GM23338 (cell line): ENCODE results near the gene ABCB11. TPM values are rescaled to one million over a fixed set of nuclear protein-coding genes. Genes with fewer than 3 reads are reported as not detected.

ENCODE experiments used
- ATAC-seq: fragments of 200-7000 bp; cut with Tn5 transposase; 3 replicates; pipeline ENCODE4 v1.9.1; 2020
- DNase-seq: peaks from one replicate; pipeline ENCODE4 v3.0.0-alpha.2; 2015; ENCODE audit warnings: low spot score
- H2AFZ ChIP-seq: fragments of 200-600 bp; sonication (generic); 2 replicates; pipeline ENCODE4 v1.8.0; 2016; ENCODE audit warnings: antibody characterized with exemption, mild to moderate bottlenecking, moderate library complexity
- H3F3A ChIP-seq: fragments of 200-600 bp; sonication (generic); replicated peaks from 2 replicates; pipeline ENCODE4 v1.8.0; 2017; ENCODE audit warnings: antibody characterized with exemption, mixed run types, low read depth
- H3K27ac ChIP-seq: fragments of 200-600 bp; sonication (generic); 2 replicates; pipeline ENCODE4 v1.6.1; 2016; ENCODE audit warnings: low read depth
- H3K27me3 ChIP-seq: fragments of 200-600 bp; sonication (generic); 2 replicates; pipeline ENCODE4 v1.8.0; 2016; ENCODE audit warnings: mild to moderate bottlenecking, mixed run types, moderate library complexity; ENCODE audit not compliant: insufficient read depth
- H3K36me3 ChIP-seq: fragments of 200-600 bp; sonication (generic); 2 replicates; pipeline ENCODE4 v1.8.0; 2016; ENCODE audit warnings: mild to moderate bottlenecking; ENCODE audit not compliant: insufficient read depth
- H3K4me1 ChIP-seq: fragments of 200-600 bp; sonication (generic); 2 replicates; pipeline ENCODE4 v1.8.0; 2016; ENCODE audit warnings: mild to moderate bottlenecking, moderate library complexity; ENCODE audit not compliant: insufficient read depth
- H3K4me2 ChIP-seq: fragments of 200-600 bp; sonication (generic); 2 replicates; pipeline ENCODE4 v1.7.1; 2017; ENCODE audit warnings: mixed run types
- H3K4me3 ChIP-seq: fragments of 200-600 bp; sonication (generic); 2 replicates; pipeline ENCODE4 v1.6.1; 2016; ENCODE audit warnings: mixed run types
- H3K79me2 ChIP-seq: fragments of 200-600 bp; sonication (generic); replicated peaks from 2 replicates; pipeline ENCODE4 v1.8.0; 2017; ENCODE audit warnings: mild to moderate bottlenecking; ENCODE audit not compliant: insufficient read depth
- H3K9me2 ChIP-seq: fragments of 200-600 bp; sonication (generic); 2 replicates; pipeline ENCODE4 v1.8.0; 2017; ENCODE audit not compliant: insufficient read depth
- H4K20me1 ChIP-seq: fragments of 200-600 bp; sonication (generic); replicated peaks from 2 replicates; pipeline ENCODE4 v1.8.0; 2017; ENCODE audit warnings: mild to moderate bottlenecking; ENCODE audit not compliant: insufficient read depth
- H3K27ac Mint-ChIP-seq: 2 replicates; pipeline ENCODE4 v1.8.0; 2020; ENCODE audit warnings: inconsistent platforms, mild to moderate bottlenecking, moderate library complexity, mixed read lengths
- H3K27me3 Mint-ChIP-seq: 3 replicates; pipeline ENCODE4 v1.8.0; 2022; ENCODE audit warnings: low read depth, mild to moderate bottlenecking, moderate library complexity, mixed read lengths, inconsistent platforms; ENCODE audit not compliant: insufficient read depth, poor library complexity
- H3K36me3 Mint-ChIP-seq: 3 replicates; pipeline ENCODE4 v1.8.0; 2021; ENCODE audit warnings: low read depth, mild to moderate bottlenecking, inconsistent platforms, moderate library complexity, mixed read lengths
- H3K4me1 Mint-ChIP-seq: 3 replicates; pipeline ENCODE4 v1.8.0; 2020; ENCODE audit warnings: mild to moderate bottlenecking, inconsistent platforms, mixed read lengths
- H3K4me3 Mint-ChIP-seq: 3 replicates; pipeline ENCODE4 v1.8.0; 2021; ENCODE audit warnings: moderate library complexity, mild to moderate bottlenecking, inconsistent platforms, mixed read lengths
- H3K9me3 Mint-ChIP-seq: 3 replicates; pipeline ENCODE4 v1.8.0; 2020; ENCODE audit warnings: moderate library complexity, mild to moderate bottlenecking, inconsistent platforms, mixed read lengths
- CREB1 ChIP-seq: fragments of 250-450 bp; sonication (Bioruptor Pico); IDR thresholded peaks from 2 replicates; pipeline ENCODE4 v1.5.0; 2020; ENCODE audit warnings: low read depth, mild to moderate bottlenecking, moderate library complexity
- EZH2 ChIP-seq: fragments of 200-600 bp; sonication (generic); IDR thresholded peaks from one replicate; pipeline ENCODE4 v1.8.0; 2017; ENCODE audit warnings: antibody characterized with exemption, mild to moderate bottlenecking, low read depth; ENCODE audit not compliant: unreplicated experiment
- JUNB ChIP-seq: IDR thresholded peaks from one replicate; pipeline ENCODE4 v1.6.1; 2016; ENCODE audit warnings: antibody characterized with exemption; ENCODE audit not compliant: unreplicated experiment
- NANOG ChIP-seq: IDR thresholded peaks from 2 replicates; pipeline ENCODE4 v1.6.1; 2016; ENCODE audit warnings: antibody characterized with exemption, borderline replicate concordance
- POLR2AphosphoS5 ChIP-seq: IDR thresholded peaks from 2 replicates; pipeline ENCODE4 v1.6.1; 2016; ENCODE audit warnings: antibody characterized with exemption, low read depth
- STAT1 ChIP-seq: IDR thresholded peaks from one replicate; pipeline ENCODE4 v1.6.1; 2016; ENCODE audit warnings: antibody characterized with exemption; ENCODE audit not compliant: unreplicated experiment
- ZNF114 ChIP-seq: fragments of 250-450 bp; sonication (Bioruptor Pico); IDR thresholded peaks from 2 replicates; pipeline ENCODE4 v1.5.0; 2020; ENCODE audit warnings: mild to moderate bottlenecking, moderate library complexity
- ZNF331 ChIP-seq: fragments of 250-450 bp; sonication (Bioruptor Pico); IDR thresholded peaks from 2 replicates; pipeline ENCODE4 v1.5.0; 2020; ENCODE audit warnings: low read depth, mild to moderate bottlenecking, moderate library complexity
- polyA plus RNA-seq: library from polyadenylated mRNA; unstranded; fragments of >200 nt; fragmentation: Nextera tagmentation; extraction: Ambion mirVana; gene quantifications from 2 replicates; pipeline ENCODE4 v1.2.1, GENCODE V29; 2016
- total RNA-seq: library from RNA; depleted of rRNA; stranded (reverse); fragments of >200 nt; shearing (Covaris generic); gene quantifications from 2 replicates; pipeline ENCODE4 v1.2.3, GENCODE V29; 2014
- TF ChIP-seq, protein P1 (sequence below): IDR thresholded peaks from one replicate; pipeline ENCODE4 v1.6.1; 2018; ENCODE audit warnings: antibody characterized with exemption; ENCODE audit not compliant: unreplicated experiment
- TF ChIP-seq, protein P2 (sequence below), 2 experiments: fragments of 200-600 bp in 1 of 2; sonication (generic) in 1 of 2; conservative IDR thresholded peaks; 2 replicates each; pipeline versions ENCODE4 v1.5.1 to v1.6.1; 2016 to 2017; ENCODE audit warnings: antibody characterized with exemption in 2 of 2, low read depth in 2 of 2, mild to moderate bottlenecking in 2 of 2, moderate library complexity in 1 of 2
- TF ChIP-seq, protein P3 (sequence below): IDR thresholded peaks from 2 replicates; pipeline ENCODE4 v1.6.1; 2016; ENCODE audit warnings: antibody characterized with exemption

The ABCB11 gene
- total and polyA plus RNA-seq, 2 experiments from 2014 or later: not detected

DNA sequence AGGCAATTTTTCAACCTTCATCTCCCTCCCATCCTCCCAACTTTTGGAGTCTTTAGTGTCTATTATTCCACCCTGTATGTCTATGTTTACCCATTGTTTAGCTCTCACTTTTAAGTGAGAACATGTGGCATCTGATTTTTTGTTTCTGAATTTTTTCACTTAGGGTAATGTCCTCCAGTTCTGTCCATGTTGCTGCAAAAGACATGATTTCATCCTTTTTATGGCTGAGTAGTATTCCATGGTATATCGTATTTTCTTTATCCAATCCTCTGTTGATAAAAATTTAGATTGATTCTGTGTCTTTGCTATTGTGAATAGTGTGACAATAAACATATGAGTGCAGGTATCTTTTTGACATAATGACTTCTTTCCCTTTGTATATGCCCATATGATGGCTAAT lies 81.8 kb downstream of the ABCB11 start (continued):
- TF ChIP-seq JUNB (no peak), ZNF114 (CRISPR knock-in tag) (no peak), NANOG (no peak), EZH2 (no peak), STAT1 (no peak), POLR2AphosphoS5 (no peak), CREB1 (CRISPR knock-in tag) (no peak)
- TF ChIP-seq, protein P1, sequence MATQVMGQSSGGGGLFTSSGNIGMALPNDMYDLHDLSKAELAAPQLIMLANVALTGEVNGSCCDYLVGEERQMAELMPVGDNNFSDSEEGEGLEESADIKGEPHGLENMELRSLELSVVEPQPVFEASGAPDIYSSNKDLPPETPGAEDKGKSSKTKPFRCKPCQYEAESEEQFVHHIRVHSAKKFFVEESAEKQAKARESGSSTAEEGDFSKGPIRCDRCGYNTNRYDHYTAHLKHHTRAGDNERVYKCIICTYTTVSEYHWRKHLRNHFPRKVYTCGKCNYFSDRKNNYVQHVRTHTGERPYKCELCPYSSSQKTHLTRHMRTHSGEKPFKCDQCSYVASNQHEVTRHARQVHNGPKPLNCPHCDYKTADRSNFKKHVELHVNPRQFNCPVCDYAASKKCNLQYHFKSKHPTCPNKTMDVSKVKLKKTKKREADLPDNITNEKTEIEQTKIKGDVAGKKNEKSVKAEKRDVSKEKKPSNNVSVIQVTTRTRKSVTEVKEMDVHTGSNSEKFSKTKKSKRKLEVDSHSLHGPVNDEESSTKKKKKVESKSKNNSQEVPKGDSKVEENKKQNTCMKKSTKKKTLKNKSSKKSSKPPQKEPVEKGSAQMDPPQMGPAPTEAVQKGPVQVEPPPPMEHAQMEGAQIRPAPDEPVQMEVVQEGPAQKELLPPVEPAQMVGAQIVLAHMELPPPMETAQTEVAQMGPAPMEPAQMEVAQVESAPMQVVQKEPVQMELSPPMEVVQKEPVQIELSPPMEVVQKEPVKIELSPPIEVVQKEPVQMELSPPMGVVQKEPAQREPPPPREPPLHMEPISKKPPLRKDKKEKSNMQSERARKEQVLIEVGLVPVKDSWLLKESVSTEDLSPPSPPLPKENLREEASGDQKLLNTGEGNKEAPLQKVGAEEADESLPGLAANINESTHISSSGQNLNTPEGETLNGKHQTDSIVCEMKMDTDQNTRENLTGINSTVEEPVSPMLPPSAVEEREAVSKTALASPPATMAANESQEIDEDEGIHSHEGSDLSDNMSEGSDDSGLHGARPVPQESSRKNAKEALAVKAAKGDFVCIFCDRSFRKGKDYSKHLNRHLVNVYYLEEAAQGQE: no peak

DNA sequence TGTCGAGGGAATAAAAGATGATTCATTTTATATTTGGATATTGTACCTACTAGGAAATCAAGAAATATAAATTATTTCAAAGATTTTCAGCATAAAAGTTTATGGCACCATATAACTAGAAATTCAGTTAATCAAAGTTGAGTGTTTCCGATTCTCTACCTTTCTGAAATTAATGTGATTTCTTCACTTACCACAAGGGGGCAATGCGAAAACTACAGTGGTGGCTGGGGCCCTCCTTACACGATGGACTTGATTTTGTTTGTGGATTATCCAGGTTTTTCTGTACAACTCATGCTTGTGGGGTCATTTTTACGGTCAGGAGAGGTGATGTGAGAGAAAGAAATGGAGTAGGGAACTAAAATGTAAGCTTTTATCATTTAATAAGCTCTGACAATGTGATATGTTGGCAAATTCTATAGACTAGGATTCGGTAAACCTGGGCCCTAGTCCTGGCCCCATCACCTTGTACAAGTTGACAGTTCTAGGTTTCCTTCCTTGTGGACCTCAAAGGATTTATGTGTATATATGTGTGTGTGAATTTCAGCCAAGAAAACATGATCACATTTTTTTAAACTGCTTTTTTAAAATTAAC lies 82.4 kb downstream of the ABCB11 start:
- Mint-ChIP-seq H3K27me3 (no peaks in the 10 kb centered on the region), H3K27ac (no peak overlapping the region), H3K9me3 (peaks cover 3% of the 10 kb centered on the region; the same call in 1 of the 3 replicates), H3K36me3 (no peaks in the 10 kb centered on the region), H3K4me3 (no peak overlapping the region), H3K4me1 (peaks cover 2% of the 10 kb centered on the region; the same call in 1 of the 3 replicates)
- Histone ChIP-seq H3K4me3 (no peak overlapping the region), H2AFZ (no peak overlapping the region), H3K9me2 (no peaks in the 10 kb centered on the region), H3K27ac (no peak overlapping the region), H3K4me1 (no peaks in the 10 kb centered on the region), H3K36me3 (no peaks in the 10 kb centered on the region), H4K20me1 (no peaks in the 10 kb centered on the region), H3K27me3 (no peaks in the 10 kb centered on the region), H3K79me2 (no peaks in the 10 kb centered on the region), H3F3A (no peaks in the 10 kb centered on the region), H3K4me2 (no peak overlapping the region)
- DNase-seq: peak; percentile 63
- peak; percentile 75 for ATAC-seq
- TF ChIP-seq, protein P1: no peak
- TF ChIP-seq ZNF331 (CRISPR knock-in tag) (no peak), POLR2AphosphoS5 (no peak), ZNF114 (CRISPR knock-in tag) (no peak), EZH2 (no peak), STAT1 (no peak)
- TF ChIP-seq, protein P2, sequence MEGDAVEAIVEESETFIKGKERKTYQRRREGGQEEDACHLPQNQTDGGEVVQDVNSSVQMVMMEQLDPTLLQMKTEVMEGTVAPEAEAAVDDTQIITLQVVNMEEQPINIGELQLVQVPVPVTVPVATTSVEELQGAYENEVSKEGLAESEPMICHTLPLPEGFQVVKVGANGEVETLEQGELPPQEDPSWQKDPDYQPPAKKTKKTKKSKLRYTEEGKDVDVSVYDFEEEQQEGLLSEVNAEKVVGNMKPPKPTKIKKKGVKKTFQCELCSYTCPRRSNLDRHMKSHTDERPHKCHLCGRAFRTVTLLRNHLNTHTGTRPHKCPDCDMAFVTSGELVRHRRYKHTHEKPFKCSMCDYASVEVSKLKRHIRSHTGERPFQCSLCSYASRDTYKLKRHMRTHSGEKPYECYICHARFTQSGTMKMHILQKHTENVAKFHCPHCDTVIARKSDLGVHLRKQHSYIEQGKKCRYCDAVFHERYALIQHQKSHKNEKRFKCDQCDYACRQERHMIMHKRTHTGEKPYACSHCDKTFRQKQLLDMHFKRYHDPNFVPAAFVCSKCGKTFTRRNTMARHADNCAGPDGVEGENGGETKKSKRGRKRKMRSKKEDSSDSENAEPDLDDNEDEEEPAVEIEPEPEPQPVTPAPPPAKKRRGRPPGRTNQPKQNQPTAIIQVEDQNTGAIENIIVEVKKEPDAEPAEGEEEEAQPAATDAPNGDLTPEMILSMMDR (conservative IDR thresholded peaks at IDR 0.05; ENCODE audit: low read depth in 2 of 2): peak; percentile 73 to 89
- TF ChIP-seq, protein P3, sequence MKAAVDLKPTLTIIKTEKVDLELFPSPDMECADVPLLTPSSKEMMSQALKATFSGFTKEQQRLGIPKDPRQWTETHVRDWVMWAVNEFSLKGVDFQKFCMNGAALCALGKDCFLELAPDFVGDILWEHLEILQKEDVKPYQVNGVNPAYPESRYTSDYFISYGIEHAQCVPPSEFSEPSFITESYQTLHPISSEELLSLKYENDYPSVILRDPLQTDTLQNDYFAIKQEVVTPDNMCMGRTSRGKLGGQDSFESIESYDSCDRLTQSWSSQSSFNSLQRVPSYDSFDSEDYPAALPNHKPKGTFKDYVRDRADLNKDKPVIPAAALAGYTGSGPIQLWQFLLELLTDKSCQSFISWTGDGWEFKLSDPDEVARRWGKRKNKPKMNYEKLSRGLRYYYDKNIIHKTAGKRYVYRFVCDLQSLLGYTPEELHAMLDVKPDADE: no peak
